Kidney (tissue), 14 donors: ENCODE measurements around the gene ITPR2. TPM values are rescaled to one million over a fixed set of nuclear protein-coding genes. Genes with fewer than 3 reads are reported as not detected.

Experiments
- DNase-seq, 5 donors: peaks; one replicate each; pipeline ENCODE4 v3.0.0-alpha.2; 2013 to 2020
- FAIRE-seq: peaks from 2 replicates; lab custom pipeline; 2012; peaks lifted over from hg19 to GRCh38; lab: Jason Lieb, UNC
- H3K27ac ChIP-seq, 2 donors: one replicate each; pipeline ENCODE4 v1.7.0; 2013; ENCODE audit warnings: low read depth in 2 of 2, low read length in 2 of 2, inconsistent platforms in 1 of 2
- H3K27me3 ChIP-seq: one replicate; pipeline ENCODE4 v1.7.1; 2013; ENCODE audit warnings: low read length, inconsistent platforms; ENCODE audit not compliant: control insufficient read depth, insufficient read depth
- H3K36me3 ChIP-seq, 3 donors: one replicate each; pipeline versions ENCODE4 v1.7.0 to v1.7.1; 2013; ENCODE audit warnings: low read length in 3 of 3, control low read depth in 1 of 3, inconsistent platforms in 1 of 3; ENCODE audit not compliant: insufficient read depth in 3 of 3, control insufficient read depth in 2 of 3
- H3K4me1 ChIP-seq, 3 donors: one replicate each; pipeline versions ENCODE4 v1.7.0 to v1.7.1; 2013; ENCODE audit warnings: low read length in 3 of 3, inconsistent platforms in 1 of 3, low read depth in 1 of 3; ENCODE audit not compliant: control insufficient read depth in 2 of 3, insufficient read depth in 2 of 3
- H3K4me3 ChIP-seq, 3 donors: one replicate each; pipeline versions ENCODE4 v1.7.0 to v1.8.1; 2013; ENCODE audit warnings: low read length in 3 of 3, control low read depth in 1 of 3, inconsistent platforms in 1 of 3
- H3K9ac ChIP-seq, 3 donors: one replicate each; pipeline versions ENCODE4 v1.7.0 to v1.7.1; 2013; ENCODE audit warnings: low read length in 3 of 3, control low read depth in 1 of 3, inconsistent platforms in 1 of 3
- H3K9me3 ChIP-seq, 3 donors: one replicate each; pipeline versions ENCODE4 v1.7.0 to v1.7.1; 2013; ENCODE audit warnings: low read length in 3 of 3, control low read depth in 1 of 3, inconsistent platforms in 1 of 3; ENCODE audit not compliant: control insufficient read depth in 2 of 3, insufficient read depth in 1 of 3
- intact Hi-C: fragments of 100-400 bp; cut with DNase I; formaldehyde crosslinking; loops from one replicate; pipeline ENCODE4 v1.11.1; 2022
- polyA plus RNA-seq: library from polyadenylated mRNA; stranded (reverse); fragments of 350-450 nt; fragmentation: Illumina TruSeq; extraction: RNeasy Lipid Tissue Mini Kit (QIAGEN cat#74804); gene quantifications from one replicate; pipeline ENCODE4 v1.2.3, GENCODE V29; 2014; ENCODE audit warnings: low read depth, low replicate concordance; ENCODE audit not compliant: insufficient read depth
- total RNA-seq: library from RNA; stranded (reverse); fragmentation: NEBNext Ultra II Directional; extraction: Animal tissue kit (Norgen Biotek cat#: 25700); gene quantifications from one replicate; pipeline ENCODE4 v1.2.1, GENCODE V29; 2021
- TF ChIP-seq, protein P1 (sequence below): IDR thresholded peaks from 3 replicates; pipeline ENCODE4 v1.5.1; 2012; ENCODE audit warnings: mild to moderate bottlenecking, moderate library complexity, borderline replicate concordance; ENCODE audit not compliant: insufficient read depth; ENCODE audit errors: extremely low read depth
- donor health status: control.
- donor health status: control.
- donor health status: control.
- donor health status: control.
- donor health status: control.
- donor health status: DM: yes; HTN: yes; CAD: no.
- donor health status: Normal renal cell carcinoma (clear cell type).

Gene ITPR2
- total and polyA plus RNA-seq, 2 donors from 2014 or later = 5.7 to 56.9 TPM

DNA sequence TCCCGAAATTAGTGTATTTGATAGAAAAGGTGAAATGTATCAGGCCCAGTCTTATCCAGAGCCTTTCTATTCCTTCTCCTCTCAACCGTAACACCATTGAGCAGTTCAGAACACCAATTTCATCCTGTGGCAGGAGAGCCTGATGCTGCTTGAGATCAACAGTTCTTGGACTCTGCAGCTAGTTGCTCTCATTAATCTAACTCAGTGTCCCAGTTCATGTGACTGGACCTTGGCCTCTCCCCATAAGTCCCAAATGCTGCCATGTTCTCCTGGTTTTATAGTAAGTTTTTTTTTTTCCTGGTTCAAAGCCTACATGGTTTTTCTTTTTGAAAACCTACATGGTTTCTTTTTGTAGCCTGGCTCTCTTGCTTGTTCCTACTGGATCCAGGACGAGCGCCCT is 293.9 kb downstream of the ITPR2 start:
- Histone ChIP-seq H3K27ac (peak overlapping the region in 1 of 2 donors; percentile 44), H3K4me1 (no peaks in the 10 kb centered on the region), H3K9ac (no peak overlapping the region), H3K9me3 (no peaks in the 10 kb centered on the region), H3K36me3 (no peaks in the 10 kb centered on the region), H3K4me3 (peak overlapping the region in 1 of 3 donors; percentile 3), H3K27me3 (no peaks in the 10 kb centered on the region)
- intact Hi-C loops = no loop called here
- TF ChIP-seq, protein P1, sequence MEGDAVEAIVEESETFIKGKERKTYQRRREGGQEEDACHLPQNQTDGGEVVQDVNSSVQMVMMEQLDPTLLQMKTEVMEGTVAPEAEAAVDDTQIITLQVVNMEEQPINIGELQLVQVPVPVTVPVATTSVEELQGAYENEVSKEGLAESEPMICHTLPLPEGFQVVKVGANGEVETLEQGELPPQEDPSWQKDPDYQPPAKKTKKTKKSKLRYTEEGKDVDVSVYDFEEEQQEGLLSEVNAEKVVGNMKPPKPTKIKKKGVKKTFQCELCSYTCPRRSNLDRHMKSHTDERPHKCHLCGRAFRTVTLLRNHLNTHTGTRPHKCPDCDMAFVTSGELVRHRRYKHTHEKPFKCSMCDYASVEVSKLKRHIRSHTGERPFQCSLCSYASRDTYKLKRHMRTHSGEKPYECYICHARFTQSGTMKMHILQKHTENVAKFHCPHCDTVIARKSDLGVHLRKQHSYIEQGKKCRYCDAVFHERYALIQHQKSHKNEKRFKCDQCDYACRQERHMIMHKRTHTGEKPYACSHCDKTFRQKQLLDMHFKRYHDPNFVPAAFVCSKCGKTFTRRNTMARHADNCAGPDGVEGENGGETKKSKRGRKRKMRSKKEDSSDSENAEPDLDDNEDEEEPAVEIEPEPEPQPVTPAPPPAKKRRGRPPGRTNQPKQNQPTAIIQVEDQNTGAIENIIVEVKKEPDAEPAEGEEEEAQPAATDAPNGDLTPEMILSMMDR = no peak
- FAIRE-seq = no peak
- DNase-seq = peak in 1 of 5 donors; percentile 17

DNA sequence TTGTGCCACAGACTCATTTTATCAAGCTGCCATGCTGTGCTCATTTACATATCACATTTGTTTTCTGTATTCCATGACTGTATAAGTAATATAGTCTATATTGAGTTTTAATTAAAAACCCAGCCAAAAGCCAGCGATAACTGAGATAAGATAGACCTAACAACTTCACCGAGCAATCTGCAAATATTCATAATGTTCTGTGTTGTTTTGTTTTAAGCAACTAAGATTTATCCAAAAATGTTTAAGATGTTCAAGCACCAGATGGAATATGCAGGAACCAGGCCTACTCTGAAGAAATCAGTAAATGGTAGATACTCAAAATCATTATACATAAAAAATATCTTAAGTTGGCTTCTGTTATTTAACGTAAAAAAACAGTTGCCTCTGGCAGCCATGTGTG is 295.3 kb downstream of the ITPR2 start:
- no peak overlapping the region for H3K9ac ChIP-seq
- intact Hi-C loops = no loop called here
- H3K36me3 ChIP-seq = no peaks in the 10 kb centered on the region
- no peak overlapping the region for H3K4me3 ChIP-seq
- FAIRE-seq = no peak
- no peaks in the 10 kb centered on the region for H3K4me1 ChIP-seq
- TF ChIP-seq, protein P1 = no peak
- DNase-seq = no peak
- H3K9me3 ChIP-seq = no peaks in the 10 kb centered on the region
- H3K27me3 ChIP-seq = no peaks in the 10 kb centered on the region
- H3K27ac ChIP-seq = no peak overlapping the region

DNA sequence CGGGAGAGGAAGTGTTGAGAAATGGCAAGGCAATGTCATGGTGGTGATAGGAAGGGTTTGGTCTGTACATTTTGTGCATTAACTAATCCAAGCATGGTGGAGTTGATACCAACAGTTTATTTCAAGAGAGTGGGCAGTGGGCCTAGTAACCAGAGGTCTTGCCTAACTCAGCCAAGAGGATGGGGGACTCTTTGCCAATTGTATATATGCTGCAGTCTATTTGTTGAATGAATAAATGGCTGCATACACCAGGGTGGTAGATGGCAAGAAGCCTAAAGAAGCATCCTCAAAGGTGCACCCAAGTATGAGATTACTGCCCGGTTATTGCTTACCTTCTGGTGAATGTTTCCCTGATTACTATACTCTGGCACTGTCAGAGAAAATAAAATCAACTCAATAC is 295.9 kb downstream of the ITPR2 start:
- TF ChIP-seq, protein P1 = no peak
- no peak for DNase-seq
- Histone ChIP-seq H3K4me1 (no peaks in the 10 kb centered on the region), H3K4me3 (no peak overlapping the region), H3K9ac (no peak overlapping the region), H3K9me3 (no peaks in the 10 kb centered on the region), H3K27me3 (no peaks in the 10 kb centered on the region), H3K36me3 (no peaks in the 10 kb centered on the region), H3K27ac (no peak overlapping the region)
- intact Hi-C loops = no loop called here
- FAIRE-seq = no peak

DNA sequence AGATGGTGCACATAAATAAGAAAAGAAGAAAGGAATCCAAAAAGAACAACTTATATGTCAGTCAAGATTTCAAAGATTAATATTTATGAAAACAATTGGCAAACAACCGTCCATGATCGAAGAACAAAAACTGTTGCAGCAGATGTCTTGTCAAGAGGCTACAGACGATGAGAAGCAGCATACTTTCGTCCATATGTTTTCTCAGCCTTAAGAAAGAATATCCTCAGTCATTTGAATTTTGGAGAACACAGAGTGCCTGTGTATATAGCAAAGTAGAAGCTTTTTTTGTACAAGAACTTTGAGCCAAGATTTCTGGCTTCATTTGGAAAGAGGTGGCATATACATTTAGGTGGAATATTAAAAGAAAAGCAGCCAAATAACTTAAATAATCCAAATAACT is 297.2 kb downstream of the ITPR2 start:
- TF ChIP-seq, protein P1 = no peak
- DNase-seq (no peak), FAIRE-seq (no peak)
- Histone ChIP-seq H3K9ac (no peak overlapping the region), H3K27me3 (no peaks in the 10 kb centered on the region), H3K36me3 (no peaks in the 10 kb centered on the region), H3K27ac (no peak overlapping the region), H3K4me1 (no peaks in the 10 kb centered on the region), H3K4me3 (no peak overlapping the region), H3K9me3 (no peaks in the 10 kb centered on the region)
- intact Hi-C loops = no loop called here
